NCI-H1105 (cell line): ENCODE measurements around the gene UTY.

Source experiments
- DNase-seq: peaks from one replicate; lab custom pipeline; 2025; lab: John Stamatoyannopoulos, UW

Gene UTY

GRCh38 chrY:13415556-13415955 is 64.3 kb downstream of the UTY start:
- no peak for DNase-seq

DNA sequence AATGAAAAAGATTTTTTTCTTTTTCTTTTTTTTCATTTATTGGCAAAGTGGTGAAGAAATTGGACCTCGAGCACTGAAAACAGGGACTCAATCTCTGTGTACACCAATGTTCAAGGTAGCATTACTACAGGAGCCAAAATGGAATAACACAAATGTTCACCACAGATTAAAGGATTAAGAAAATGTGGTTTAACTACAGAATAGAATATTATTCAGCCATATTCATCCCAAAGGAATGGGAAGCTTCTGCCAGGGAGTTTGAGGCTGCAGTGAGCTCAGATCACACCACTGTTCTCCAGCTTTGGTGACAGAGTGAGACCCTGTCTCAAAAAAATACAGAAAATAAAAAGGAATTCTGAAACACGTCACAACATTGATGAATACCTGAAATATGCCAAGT is 81.0 kb downstream of the UTY start:
- DNase-seq = no peak

- DNase-seq = no peak
These were observed 98.6 kb downstream of the UTY start for GRCh38 chrY:13381110-13381683.

- DNase-seq = no peak
These were observed 108.7 kb downstream of the UTY start for GRCh38 chrY:13370868-13371800.

DNA sequence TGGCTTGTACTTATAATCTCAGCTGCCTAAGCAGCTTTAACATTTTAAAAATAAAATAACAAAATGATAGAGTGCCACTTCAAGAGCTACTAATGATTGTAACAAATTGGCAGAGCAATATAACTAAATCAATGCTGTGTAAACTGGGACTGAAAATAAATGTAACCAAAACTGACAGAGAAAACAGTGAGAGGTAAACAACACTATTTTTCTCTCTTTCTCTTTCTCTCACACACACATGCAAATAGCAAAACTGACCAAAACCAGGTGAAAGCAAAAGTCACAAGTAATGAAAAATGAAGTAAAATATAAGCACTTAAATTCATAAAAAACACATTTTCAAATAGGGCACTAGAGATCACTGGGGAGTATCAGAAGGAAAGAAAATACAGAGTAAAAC is 109.6 kb downstream of the UTY start:
- no peak for DNase-seq

GRCh38 chrY:13368513-13368845 is 111.4 kb downstream of the UTY start:
- DNase-seq = no peak

DNA sequence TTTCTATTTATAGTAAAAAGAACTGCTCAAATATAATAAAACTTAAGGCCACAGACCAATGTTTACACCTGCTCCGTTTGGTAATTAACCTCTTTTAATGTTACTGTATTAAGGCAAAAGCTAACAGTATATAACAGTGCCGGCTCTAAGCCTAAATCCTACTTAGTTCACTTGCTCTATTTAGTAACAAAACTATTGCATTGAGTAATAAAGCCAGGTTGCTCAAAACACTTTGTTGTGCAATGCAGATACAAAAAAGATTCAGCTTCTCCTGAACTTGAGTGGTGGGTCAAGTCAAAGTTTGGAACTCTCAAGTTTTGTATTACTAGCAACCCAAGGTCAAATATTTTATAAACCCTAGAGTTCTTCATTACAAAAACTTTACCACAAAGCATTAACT is 116.2 kb downstream of the UTY start:
- no peak for DNase-seq

- DNase-seq = no peak
These were observed 117.2 kb downstream of the UTY start for GRCh38 chrY:13362662-13363061.

GRCh38 chrY:13361656-13362636 is 117.9 kb downstream of the UTY start:
- DNase-seq = no peak

DNA sequence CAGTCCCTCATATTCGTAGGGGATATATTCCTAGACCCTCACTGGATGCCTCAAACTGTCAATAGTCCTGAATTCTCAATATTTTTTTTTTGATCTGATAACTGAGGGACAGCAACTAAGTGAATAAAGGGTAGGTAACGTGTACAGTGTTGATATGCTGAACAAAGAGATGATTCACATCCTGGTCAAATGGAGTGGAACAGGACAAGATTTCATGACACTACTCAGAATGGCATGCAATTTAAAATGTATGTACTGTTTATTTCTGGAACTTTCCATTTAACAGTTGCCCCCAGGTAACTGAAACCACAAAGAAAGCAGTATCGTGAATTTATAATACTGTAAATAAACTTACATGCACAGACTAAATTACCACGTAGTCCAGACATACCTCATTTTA is 128.4 kb downstream of the UTY start:
- DNase-seq = no peak

- no peak for DNase-seq
These were observed 132.7 kb downstream of the UTY start for GRCh38 chrY:13347106-13347505.

DNA sequence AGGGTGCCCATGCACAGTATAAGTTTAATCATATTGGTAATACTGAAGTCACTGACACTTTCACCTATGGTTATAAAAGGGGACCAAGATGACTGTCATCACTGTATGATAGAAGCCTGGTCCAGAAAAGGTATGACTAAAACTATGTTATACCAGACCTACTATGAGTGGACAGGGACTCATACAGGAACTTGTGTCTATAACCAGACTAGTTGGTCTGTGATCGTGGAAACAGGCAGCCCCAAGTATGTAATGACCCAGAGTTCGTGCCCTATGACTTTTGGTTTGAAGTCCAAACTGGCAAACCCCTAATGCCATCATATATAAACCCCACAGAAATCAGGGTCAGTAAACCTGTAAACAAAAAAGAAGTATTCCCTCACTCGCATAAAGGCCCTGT is 134.3 kb downstream of the UTY start:
- DNase-seq = no peak

GRCh38 chrY:13343307-13343946 is 136.4 kb downstream of the UTY start:
- no peak for DNase-seq

DNA sequence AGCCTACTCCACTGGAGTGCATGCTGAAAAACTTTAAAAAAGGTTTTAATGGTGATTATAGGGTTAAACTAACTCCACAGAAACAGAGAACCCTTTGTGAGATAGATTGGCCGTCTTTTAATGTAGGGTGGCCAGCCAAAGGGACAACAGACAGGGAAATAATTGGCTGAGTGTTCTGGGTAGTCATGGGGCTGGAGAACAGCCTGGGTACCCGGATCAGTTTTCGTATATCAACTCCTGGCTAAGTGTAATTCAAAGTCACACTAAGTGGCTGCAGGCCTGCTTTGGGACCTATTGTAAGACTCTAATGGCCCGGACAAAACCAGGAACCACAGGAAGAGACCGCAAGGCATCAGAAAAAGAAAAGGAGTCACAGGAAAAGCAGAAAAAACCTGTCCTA is 139.9 kb downstream of the UTY start:
- DNase-seq = no peak

- no peak for DNase-seq
These were observed 140.5 kb downstream of the UTY start for GRCh38 chrY:13339381-13339780.

DNA sequence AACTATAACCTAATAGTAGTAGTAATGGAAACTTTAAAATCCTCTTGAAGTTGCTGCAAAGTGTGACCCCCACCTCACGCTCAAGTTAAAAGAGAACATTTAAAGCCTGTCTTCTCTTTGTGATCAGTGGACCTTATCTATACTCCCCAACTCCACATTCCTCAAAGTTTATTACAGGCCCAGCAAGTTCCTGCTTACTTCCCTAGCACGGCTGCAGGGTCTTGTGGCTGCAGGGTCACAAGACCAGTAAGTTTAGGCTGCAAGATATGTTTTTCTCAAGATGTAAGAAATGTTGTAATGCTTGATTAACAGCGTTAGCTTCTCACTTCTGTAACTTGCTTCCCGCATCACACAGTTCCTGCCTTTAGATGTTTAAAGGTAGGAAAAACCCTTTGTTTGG is 141.1 kb downstream of the UTY start:
- no peak for DNase-seq

DNA sequence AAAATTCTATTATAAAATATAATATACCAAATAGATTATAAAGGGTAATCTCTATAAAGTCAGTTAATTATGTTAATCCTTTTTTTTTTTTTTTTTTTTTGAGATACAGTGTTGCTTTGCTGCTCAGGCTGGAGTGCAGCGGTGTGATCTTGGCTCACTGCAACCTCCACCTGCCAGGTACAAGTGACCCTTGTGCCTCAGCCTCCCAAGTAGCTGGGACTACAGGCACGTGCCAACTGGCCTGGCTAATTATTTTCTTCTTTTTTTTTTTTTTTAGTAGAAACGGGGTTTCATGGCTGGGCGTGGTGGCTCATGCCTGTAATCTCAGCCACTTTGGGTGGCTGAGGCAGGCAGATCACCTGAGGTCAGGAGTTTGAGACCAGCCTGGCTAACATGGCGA is 141.9 kb downstream of the UTY start:
- no peak for DNase-seq

GRCh38 chrY:13333791-13334190 is 146.0 kb downstream of the UTY start:
- no peak for DNase-seq

DNA sequence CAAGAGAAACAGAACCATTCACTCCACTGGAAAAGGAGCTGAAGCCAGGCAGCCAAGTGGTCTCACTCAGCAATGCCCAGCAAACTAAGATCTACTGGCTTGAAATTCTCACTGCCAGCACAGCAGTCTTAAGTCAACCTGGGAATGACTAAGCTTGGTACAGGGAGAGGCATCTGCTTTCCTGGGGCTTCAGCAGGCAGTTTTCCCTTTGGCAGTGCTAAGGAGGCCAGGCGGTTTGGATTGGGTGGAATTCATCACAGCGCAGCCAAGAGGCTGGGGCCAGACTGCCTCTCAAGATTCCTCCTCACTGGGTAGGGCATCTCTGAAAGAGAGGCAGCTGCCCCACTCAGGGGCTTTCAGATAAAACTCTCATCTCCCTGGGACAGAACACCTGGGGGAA is 149.2 kb downstream of the UTY start:
- no peak for DNase-seq

DNA sequence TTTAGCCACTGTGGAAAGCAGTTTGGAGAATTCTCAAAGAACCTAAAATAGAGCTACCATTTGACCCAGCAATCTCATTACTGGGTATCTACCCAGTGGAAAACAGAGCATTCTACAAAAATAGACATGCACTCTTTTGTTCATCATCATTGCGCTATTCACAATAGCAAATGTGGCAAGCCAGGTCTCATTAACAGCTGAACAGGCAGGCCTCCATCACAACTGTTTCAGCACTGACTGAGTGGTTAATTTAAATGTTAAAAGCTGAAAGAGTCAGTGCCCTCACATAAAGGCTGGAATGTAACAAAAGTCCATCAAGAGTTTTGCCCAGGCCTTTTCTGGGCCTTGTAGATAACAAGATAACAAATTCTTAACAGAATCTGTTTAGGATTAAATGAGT is 166.9 kb downstream of the UTY start:
- DNase-seq = no peak

DNA sequence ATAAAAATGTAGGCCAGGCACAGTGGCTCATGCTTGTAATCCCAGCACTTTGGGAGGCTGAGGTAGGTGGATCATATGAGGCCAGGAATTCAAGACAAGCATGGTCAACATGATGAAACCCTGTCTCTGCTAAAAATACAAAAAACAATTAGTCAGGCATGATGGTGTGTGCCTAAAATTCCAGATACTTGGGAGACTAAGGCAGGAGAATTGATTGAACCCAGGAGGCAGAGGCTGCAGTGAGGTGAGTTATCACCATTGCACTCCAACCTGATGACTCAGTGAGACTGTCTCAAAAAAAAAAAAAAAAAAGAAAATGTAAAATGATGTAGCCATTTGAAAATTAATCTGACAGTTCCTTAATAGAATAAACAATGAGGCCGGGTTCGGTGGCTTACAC is 171.9 kb downstream of the UTY start:
- DNase-seq = no peak

- DNase-seq = no peak
These were observed 179.0 kb downstream of the UTY start for GRCh38 chrY:13300795-13301194.
